ENCODE data around the gene SARS1. TPM values are rescaled to one million over a fixed set of nuclear protein-coding genes. Genes with fewer than 3 reads are reported as not detected.
A peak's percentile ranks its signal among the peaks of the same experiment; 100 is the strongest.
"Not testable (repeated sequence)": the region's sequence is repeated elsewhere in the genome, so short reads cannot be mapped to it uniquely, and the experiment has no call there.

SARS1 gene
- total RNA-seq, 1 donor from 2014 or later = 104 TPM

- intact Hi-C loops (cut with DNase I) = no loop called here
- DNase-seq (ENCODE audit: low spot score) = no peak
These were observed 2.9 kb downstream of the SARS1 start for GRCh38 chr1:109216662-109217061.

- intact Hi-C loops (cut with DNase I) = no loop called here
- DNase-seq (ENCODE audit: low spot score) = no peak
These were observed 4.8 kb downstream of the SARS1 start for GRCh38 chr1:109218516-109218915.

- DNase-seq (ENCODE audit: low spot score); intact Hi-C loops (cut with DNase I): not testable (repeated sequence)
These were observed 7.5 kb downstream of the SARS1 start for GRCh38 chr1:109221201-109221600.

GRCh38 chr1:109225308-109225707, 11.6 kb downstream of the SARS1 start:
- DNase-seq (ENCODE audit: low spot score) = no peak
- intact Hi-C loops (cut with DNase I) = no loop called here

- intact Hi-C loops (cut with DNase I) = no loop called here
- no peak for DNase-seq (ENCODE audit: low spot score)
These were observed 12.2 kb downstream of the SARS1 start for GRCh38 chr1:109225711-109226445.

GRCh38 chr1:109228167-109228566, 14.4 kb downstream of the SARS1 start:
- intact Hi-C loops (cut with DNase I) = no loop called here
- DNase-seq (ENCODE audit: low spot score) = no peak

- DNase-seq (ENCODE audit: low spot score) = no peak
- intact Hi-C loops (cut with DNase I) = no loop called here
These were observed 15.9 kb downstream of the SARS1 start for GRCh38 chr1:109229531-109230127.

GRCh38 chr1:109231066-109231465, 17.3 kb downstream of the SARS1 start:
- intact Hi-C loops (cut with DNase I) = no loop called here
- no peak for DNase-seq (ENCODE audit: low spot score)

GRCh38 chr1:109235137-109235536, 21.4 kb downstream of the SARS1 start:
- intact Hi-C loops (cut with DNase I) = no loop called here
- peak; percentile 43 for DNase-seq (ENCODE audit: low spot score)

GRCh38 chr1:109237512-109237911, 23.8 kb downstream of the SARS1 start:
- DNase-seq (ENCODE audit: low spot score) = peak; percentile 41
- intact Hi-C loops (cut with DNase I) = no loop called here

- DNase-seq (ENCODE audit: low spot score) = peak; percentile 22
- intact Hi-C loops (cut with DNase I) = no loop called here
These were observed 24.7 kb downstream of the SARS1 start for GRCh38 chr1:109238382-109238781.

GRCh38 chr1:109239047-109239408, 25.3 kb downstream of the SARS1 start:
- intact Hi-C loops (cut with DNase I) = no loop called here
- DNase-seq (ENCODE audit: low spot score) = no peak

GRCh38 chr1:109239409-109240068, 25.8 kb downstream of the SARS1 start:
- intact Hi-C loops (cut with DNase I) = no loop called here
- DNase-seq (ENCODE audit: low spot score) = peak; percentile 68

GRCh38 chr1:109240158-109241152, 26.7 kb downstream of the SARS1 start:
- intact Hi-C loops (cut with DNase I) = no loop called here
- peak; percentile 88 for DNase-seq (ENCODE audit: low spot score)

- peak; percentile 44 for DNase-seq (ENCODE audit: low spot score)
- intact Hi-C loops (cut with DNase I) = no loop called here
These were observed 27.6 kb downstream of the SARS1 start for GRCh38 chr1:109241344-109241743.

GRCh38 chr1:109241841-109242345, 28.2 kb downstream of the SARS1 start:
- intact Hi-C loops (cut with DNase I) = no loop called here
- peak; percentile 39 for DNase-seq (ENCODE audit: low spot score)

- DNase-seq (ENCODE audit: low spot score) = peak; percentile 50
- intact Hi-C loops (cut with DNase I) = no loop called here
These were observed 28.7 kb downstream of the SARS1 start for GRCh38 chr1:109242387-109242786.

GRCh38 chr1:109243221-109243620, 29.5 kb downstream of the SARS1 start:
- intact Hi-C loops (cut with DNase I) = no loop called here
- peak; percentile 36 for DNase-seq (ENCODE audit: low spot score)

- intact Hi-C loops (cut with DNase I) = no loop called here
- DNase-seq (ENCODE audit: low spot score) = peak; percentile 41
These were observed 30.3 kb downstream of the SARS1 start for GRCh38 chr1:109243860-109244552.
